GM21423 (cell line): ENCODE results near the gene RBM44.
"Not testable (repeated sequence)": the region's sequence is repeated elsewhere in the genome, so short reads cannot be mapped to it uniquely, and the experiment has no call there.

Experiments
- ATAC-seq: cut with Tn5 transposase; IDR thresholded peaks from one replicate; pipeline ENCODE4 v1.9.1; 2021; ENCODE audit warnings: mild to moderate bottlenecking, moderate library complexity; ENCODE audit not compliant: unreplicated experiment

Gene RBM44

DNA sequence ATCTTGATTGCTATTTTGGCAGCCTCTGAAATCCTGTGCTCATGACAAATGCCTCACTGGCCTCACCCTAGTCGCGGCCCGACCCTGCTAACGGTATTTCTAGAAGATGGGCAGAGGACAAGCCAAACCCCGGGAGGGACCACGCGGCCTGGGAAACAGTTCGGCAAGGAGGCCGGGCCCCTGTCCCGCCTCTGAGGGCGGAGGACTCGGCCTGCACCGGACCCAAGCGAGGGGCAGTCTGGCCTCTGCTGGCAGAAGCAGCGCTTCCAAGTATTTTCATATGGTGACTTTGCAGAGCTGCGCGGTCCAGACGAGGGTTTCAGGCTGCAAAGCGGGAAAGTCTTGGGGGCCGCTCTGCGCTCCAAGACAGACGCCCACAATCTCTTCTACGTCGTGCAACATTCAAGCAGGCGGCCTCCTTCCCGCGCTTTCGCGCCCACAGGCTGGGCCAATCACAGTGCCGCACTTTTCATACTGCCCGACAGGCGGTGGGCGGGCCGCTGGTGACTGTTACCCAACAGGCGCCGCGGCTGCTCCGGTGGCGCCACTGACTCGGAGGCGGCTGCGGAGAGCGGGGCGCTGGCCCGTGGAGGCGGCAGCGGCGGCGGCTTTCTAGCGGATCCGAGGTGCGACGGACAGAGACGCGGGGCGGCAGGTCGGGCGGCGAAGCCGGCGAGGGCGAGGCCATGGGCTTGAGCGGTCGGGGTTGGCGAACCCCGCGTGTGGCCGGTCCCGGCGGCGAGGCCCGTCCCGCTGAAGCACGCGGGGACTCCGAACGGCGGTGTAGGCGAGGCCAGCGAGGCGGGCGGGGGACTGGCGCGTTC, at the start of gene RBM44:
RBM44 (plus strand) TSS at position 544 of the 824 bp plus-strand sequence. CDS start 14,831 bp downstream, outside the sequence.
- no peak for ATAC-seq

DNA sequence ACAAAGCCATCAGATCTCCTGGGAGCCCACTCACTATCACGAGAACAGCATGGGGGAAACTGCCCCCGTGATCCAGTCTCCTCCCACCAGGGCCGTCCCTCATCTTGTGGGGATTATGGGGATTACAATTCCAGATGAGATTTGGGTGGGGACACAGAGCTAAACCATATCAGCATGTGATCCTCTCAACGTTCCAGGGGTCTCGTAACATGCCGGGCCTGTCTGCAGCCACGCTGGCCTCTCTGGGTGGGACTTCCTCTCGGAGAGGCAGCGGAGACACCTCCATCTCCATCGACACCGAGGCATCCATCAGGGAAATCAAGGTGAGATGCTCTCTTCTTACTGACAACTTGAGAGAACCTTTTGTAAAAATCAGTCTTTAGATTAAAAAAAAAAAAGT, 49.6 kb upstream of the RBM44 start:
- ATAC-seq: no peak

DNA sequence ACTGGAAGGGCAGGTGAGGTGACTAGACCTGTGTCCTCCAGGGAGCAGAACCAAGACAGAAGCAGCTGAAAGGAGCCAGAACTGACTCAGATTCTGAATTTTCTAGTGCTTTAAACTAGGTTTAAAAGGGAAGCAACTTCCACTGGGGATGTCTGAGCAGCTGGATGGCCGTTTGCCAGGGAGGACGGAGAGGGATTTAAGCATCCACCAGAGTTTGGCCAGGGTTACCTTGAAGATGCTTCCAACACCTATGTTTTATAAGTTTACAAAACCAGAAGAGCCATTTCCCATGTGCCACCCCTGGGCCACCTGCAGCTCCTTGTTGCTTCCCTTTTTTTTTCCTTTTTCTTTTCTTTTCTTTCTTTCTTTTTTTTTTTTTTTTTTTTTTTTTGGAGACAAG, 48.6 kb upstream of the RBM44 start:
- ATAC-seq: no peak

GRCh38 chr2:237750441-237750840, 48.1 kb upstream of the RBM44 start:
- ATAC-seq: not testable (repeated sequence)

DNA sequence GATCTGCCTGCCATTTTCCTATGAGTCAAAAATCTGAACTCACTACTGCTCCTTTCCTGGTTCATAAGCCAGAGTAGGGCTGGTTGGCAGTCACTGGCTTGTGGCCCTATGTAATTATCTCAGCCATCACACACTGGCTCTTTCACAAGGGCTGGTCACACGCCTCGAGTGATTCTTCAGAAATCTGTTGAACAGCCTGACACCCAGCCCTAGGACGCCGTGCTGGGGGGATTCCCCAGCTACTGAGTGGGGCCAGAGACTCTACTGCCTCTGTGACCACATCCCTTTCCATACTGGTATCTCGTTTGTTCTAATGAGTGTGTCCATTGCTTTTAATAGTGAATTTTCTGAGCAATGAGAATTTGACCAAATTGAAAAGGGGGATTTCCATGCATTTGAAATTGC, 45.8 kb upstream of the RBM44 start:
- peak; percentile 97 for ATAC-seq

DNA sequence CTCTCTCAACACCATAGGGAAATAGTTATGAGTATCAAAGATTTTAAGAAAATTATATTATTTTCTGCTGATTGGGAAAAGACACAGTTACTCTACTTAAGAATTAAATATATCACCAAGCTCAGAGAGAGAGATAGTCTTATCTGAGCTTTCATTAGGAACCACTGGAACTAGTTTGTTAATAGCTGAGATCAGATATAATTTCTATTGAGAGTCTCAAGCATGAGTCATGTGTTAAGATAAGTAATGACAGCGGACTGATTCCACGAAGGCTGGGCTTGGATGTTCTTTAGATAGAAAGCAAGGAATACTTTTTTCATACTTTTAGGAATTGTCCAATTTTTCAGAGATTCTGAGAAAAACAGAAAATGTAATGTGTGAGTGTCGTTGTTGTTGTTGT, 44.4 kb upstream of the RBM44 start:
- ATAC-seq: no peak

- ATAC-seq: no peak
These were observed 43.8 kb upstream of the RBM44 start for GRCh38 chr2:237754626-237755248.

DNA sequence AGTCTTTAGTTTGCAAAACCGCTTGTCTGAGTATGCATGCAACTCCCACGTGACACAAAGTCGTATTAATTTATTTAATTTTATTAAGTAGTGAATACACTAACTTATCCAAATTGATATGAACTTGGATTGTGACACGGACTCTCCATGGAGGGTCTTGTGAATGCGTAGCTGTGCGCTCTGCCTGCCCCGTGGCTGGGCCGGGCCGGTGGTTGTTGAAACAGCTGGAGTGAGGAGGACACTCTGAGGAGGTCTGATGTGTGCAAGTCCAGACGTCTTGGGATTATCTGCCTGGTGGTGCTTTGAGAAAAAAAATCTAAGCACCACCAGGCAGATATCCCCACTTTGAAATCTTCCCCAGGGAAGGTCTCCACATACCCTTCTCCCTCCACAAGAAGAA, 41.0 kb upstream of the RBM44 start:
- no peak for ATAC-seq

DNA sequence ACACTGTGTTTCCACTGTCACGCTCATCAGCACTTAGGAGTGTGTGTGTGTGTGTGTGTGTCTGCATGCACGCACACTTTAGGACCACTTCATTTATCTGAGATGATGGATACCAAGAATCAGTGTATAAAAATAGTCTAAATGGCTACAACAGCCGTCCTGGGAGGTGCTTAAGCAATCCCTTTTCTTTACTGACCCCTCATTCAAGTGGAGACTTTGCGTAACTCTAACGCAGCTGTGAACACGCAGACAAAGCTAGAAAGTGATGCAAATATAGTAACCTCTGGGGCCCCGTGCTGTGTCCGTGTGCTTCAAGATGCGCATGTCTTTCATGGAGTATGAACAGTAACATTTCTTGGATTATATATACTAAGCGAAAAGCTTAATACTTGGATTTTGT, 40.4 kb upstream of the RBM44 start:
- no peak for ATAC-seq

DNA sequence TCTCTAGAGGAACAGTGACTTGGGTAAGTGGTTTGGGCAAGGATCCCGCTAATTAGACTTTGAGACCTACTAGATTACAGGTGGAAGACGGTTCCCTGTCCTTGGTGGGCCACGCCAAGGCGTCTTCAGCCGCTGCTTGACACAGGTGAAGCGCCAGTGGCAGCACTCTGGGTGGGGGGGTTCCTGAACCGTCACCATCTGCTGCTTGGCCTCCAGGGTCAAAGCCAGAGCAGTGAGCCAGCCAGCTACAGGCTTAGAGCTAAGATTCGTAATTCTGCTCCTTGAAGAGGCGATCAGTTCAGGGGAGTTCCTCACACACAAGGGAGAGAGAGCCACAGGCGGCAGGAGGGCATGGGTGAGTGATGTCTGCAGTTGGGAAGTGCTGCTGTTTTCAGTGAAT, 39.4 kb upstream of the RBM44 start:
- no peak for ATAC-seq

- no peak for ATAC-seq
These were observed 37.8 kb upstream of the RBM44 start for GRCh38 chr2:237760506-237761502.

DNA sequence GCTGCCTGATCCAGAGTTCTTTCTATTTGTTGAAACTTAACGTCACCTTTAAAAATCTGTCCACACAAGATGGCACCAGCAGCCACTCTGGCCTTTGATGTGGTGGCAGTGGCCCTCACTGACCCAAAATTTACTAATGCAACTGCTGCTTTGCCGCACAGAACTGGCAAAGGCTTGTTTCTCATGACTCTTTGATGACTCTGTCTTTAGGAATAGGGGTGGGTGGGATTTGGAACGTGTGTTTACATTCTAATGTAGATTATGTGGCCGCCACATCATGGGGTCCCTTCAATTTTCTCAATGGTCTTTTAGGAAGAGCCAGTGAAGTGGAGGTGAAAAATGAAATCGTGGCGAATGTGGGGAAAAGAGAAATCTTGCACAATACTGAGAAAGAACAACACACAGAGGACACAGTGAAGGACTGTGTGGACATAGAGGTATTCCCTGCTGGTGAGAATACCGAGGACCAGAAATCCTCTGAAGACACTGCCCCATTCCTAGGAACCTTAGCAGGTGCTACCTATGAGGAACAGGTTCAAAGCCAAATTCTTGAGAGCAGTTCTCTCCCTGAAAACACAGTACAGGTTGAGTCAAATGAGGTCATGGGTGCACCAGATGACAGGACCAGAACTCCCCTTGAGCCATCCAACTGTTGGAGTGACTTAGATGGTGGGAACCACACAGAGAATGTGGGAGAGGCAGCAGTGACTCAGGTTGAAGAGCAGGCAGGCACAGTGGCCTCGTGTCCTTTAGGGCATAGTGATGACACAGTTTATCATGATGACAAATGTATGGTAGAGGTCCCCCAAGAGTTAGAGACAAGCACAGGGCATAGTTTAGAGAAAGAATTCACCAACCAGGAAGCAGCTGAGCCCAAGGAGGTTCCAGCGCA, 36.0 kb upstream of the RBM44 start:
- not testable (repeated sequence) for ATAC-seq

DNA sequence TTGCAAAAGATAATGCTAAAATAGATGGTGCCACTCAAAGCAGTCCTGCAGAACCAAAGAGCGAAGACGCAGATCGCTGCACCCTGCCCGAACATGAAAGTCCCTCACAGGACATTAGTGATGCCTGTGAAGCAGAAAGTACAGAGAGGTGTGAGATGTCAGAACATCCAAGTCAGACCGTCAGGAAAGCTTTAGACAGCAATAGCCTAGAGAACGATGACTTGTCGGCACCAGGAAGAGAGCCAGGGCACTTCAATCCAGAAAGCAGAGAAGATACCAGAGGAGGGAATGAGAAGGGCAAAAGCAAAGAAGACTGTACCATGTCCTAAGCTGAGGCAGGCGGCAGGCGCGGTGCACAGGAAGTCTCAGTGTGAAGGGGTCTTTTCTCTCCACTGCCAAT, 34.8 kb upstream of the RBM44 start:
- no peak for ATAC-seq

GRCh38 chr2:237765122-237765521, 33.5 kb upstream of the RBM44 start:
- ATAC-seq: not testable (repeated sequence)

- no peak for ATAC-seq
These were observed 32.7 kb upstream of the RBM44 start for GRCh38 chr2:237765875-237766274.

DNA sequence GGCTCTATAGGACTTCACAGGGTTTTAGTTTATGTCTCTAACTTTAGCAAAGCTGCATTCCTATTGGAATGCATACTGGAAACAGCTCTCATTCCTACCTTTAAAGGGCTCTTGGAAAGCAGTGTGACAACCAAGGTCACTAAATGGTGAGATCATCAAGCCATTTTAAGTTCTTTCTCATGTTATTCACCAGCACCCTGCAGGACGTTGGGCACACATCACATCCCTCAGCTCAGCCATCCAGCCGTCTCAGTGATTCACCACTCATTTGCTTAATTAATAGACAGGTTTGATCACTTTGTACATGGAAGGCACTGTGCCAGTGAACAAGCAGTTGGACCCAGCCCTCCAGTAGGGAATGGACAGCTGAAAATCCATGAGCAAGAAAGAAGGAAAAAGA, 32.2 kb upstream of the RBM44 start:
- no peak for ATAC-seq

- no peak for ATAC-seq
These were observed 26.1 kb upstream of the RBM44 start for GRCh38 chr2:237772513-237772912.

DNA sequence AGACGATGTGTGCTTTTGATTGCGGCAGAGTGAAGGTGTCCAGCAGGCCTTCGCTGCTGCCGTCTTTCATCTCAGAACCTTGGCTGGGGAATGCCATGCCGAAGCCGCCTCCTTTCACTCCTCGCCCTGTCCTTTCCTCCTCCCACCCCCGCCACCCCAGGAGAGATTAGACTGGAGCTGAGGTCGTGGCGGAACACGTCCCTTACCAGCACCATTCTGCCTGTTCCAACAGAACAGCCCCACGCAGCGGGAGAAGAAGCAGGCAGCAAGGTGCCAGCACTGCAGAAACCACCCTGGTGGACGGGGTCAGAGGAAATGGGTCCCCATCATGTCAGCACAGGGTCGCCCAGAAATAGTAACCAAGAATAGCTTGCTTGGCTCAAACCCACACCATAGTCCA, 24.8 kb upstream of the RBM44 start:
- ATAC-seq: no peak

DNA sequence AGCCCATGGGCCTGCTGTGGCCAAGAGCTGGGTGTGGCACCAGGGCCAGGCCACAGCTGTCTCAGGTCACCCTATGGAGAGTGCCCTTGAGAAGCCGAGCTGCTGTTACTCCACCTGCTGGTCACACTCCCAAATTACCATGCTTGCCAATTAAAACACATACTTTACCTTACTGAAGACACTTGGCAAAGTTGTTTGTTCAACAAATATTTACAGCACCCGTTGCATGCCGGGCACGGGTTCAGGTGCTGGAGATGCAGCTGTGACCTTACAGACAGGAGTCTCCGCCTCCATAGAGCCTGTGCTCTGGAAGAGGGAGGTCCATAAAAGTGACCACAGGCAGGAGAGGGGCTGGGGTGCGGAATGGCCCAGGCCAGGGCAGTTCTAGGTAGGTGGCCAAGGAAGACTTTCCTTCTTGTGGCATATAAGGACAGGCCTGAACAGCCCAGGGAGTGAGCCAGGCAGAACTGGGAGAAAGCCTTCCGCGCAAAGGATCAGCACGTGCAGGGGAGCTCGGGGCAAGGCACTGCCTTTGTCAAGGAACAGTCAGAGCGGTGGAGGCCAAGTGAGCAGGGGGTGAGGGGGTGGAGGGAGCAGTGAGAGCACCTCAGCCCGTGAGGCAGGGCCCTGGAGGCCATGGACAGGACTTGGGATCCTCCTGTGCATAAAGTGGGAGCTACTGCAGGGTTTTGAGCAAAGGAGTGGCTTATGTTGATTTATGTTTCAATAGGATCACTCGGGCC, 23.6 kb upstream of the RBM44 start:
- ATAC-seq: no peak

DNA sequence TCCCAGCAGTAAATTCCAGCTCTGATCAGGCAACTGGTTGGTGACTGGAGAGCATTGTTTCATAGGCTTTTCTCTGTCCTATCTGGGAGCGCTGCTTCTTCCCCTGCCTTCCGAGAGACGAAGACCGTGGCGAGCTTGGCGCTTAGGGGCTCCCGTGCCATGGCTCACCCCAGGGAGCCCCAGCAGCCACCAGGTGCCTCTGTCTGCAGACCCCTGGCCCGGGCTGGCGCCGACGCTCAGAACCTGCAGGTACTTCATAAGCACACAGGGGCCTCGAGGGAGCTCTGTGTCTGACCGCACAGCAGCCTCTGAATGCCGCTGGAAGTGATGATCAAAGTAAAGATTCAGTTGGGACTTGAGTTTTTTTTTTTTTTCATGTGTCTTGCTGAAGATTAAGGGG, 19.1 kb upstream of the RBM44 start:
- no peak for ATAC-seq
